HL-60 (cell line): ENCODE data around the gene POU2F2.

Experiments used
- CTCF ChIP-seq: IDR thresholded peaks from one replicate; pipeline ENCODE4 v1.5.1; 2011; ENCODE audit warnings: low read length, control low read depth, inconsistent platforms; ENCODE audit not compliant: insufficient read depth
- GABPA ChIP-seq: IDR thresholded peaks from 2 replicates; pipeline ENCODE4 v1.6.1; 2012; ENCODE audit warnings: low read depth
- POLR2AphosphoS5 ChIP-seq: IDR thresholded peaks from 2 replicates; pipeline ENCODE4 v1.6.1; 2012; ENCODE audit warnings: low read depth
- REST ChIP-seq: IDR thresholded peaks from 2 replicates; pipeline ENCODE4 v1.6.1; 2012; ENCODE audit warnings: low read depth; ENCODE audit not compliant: insufficient replicate concordance

GRCh38 chr19:42097461-42097860 is 34.8 kb downstream of the POU2F2 start:
- no peak for TF ChIP-seq POLR2AphosphoS5
- TF ChIP-seq CTCF, result no peak
- TF ChIP-seq GABPA, result no peak
- no peak for TF ChIP-seq REST
